COLO668 (cell line): ENCODE data around the gene IFI35.
"Not testable (repeated sequence)": the region's sequence is repeated elsewhere in the genome, so short reads cannot be mapped to it uniquely, and the experiment has no call there.

Source experiments
- DNase-seq: peaks from one replicate; lab custom pipeline; 2025; ENCODE audit not compliant: unreplicated experiment; lab: John Stamatoyannopoulos, UW

The IFI35 gene

DNA sequence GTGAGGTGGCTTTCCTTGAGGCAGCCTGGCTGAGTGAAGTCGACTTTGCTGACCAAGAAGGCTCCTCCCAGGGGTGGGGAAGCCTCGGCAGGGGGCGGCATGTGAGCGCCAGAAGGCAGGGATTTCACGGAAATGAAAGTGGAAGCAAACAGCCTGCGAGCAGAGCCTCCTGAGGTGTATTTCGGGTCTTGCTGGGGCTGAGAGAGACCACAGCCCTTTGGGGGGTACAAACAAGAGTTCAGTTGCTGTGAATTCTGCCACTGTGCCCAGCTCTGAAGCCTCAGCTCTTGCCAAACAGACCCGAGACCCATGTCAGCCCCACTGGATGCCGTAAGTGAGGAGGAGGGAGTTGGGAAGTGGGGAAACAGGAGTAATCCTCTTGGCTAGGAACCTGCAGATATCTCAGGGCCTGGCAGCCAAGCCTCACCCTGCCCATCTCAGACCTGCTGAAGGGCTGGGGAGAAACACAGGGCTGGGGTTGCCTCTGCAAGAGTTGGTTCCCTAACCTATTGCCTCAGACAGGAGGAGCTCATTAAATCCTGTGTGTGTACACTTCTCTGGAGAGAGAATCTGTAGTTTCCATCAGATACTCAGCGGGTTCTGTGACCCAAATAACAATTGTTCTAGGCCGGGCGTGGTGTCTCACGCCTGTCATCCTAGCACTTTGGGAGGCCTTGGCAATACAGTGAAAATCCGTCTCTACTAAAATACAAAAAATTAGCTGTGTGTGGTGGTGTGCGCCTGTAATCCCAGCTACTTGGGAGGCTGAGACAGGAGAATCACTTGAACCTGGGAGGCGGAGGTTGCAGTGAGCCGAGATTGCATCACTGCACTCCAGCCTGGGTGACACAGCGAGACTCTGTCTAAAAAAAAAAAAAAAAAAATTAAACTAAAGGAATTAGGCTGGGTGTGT is at the start of gene IFI35:
Gene IFI35 (plus strand): TSS at position 146 of the 913 bp plus-strand sequence. CDS start 164 bp downstream, at position 310.
- peak; percentile 51 for DNase-seq

GRCh38 chr17:42964161-42964932 is 42.2 kb upstream of the IFI35 start, which contains the start of gene AARSD1:
TSS of gene AARSD1 (minus strand) at chr17:42964454. CDS start at chr17:42964440, 14 bp downstream.
- peak; percentile 87 for DNase-seq

- no peak for DNase-seq
Measured at GRCh38 chr17:42967925-42968324, 38.7 kb upstream of the IFI35 start.

DNA sequence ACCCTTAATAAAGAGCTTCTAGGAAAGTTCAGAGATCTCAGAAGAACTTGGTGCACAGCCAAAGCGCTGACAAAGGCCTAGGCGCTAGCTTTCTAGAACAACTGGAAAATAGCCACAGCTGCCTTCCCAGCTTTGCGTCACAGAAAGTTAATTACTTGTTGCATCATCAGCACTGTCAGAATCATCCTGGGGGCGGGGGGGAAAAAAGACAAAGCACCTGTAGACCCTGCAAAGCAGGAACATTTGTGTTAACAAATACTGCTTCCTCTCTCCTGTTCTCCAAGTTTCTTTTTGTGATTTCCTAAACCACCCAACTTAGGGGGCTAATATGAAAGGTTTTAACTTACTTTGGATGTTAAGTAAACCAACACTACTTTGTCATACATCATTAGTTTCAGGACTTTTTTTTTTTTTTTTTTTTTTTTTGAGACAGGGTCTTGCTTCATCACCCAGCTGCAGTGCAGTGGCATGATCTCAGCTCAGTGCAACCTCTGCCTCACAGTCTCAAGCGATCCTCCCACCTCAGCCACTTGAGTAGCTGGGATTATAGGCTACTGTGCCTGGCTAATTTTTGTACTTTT is 37.5 kb upstream of the IFI35 start:
- DNase-seq, result no peak

- DNase-seq, result no peak
Measured at GRCh38 chr17:42971589-42971988, 35.0 kb upstream of the IFI35 start.

DNA sequence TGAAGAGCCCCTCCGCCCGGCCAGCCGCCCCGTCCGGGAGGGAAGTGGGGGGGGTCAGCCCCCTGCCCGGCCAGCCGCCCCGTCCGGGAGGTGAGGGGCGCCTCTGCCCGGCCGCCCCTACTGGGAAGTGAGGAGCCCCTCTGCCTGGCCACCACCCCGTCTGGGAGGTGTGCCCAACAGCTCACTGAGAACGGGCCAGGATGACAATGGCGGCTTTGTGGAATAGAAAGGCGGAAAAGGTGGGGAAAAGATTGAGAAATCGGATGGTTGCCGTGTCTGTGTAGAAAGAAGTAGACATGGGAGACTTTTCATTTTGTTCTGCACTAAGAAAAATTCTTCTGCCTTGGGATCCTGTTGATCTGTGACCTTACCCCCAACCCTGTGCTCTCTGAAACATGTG is 33.3 kb upstream of the IFI35 start:
- not testable (repeated sequence) for DNase-seq

DNA sequence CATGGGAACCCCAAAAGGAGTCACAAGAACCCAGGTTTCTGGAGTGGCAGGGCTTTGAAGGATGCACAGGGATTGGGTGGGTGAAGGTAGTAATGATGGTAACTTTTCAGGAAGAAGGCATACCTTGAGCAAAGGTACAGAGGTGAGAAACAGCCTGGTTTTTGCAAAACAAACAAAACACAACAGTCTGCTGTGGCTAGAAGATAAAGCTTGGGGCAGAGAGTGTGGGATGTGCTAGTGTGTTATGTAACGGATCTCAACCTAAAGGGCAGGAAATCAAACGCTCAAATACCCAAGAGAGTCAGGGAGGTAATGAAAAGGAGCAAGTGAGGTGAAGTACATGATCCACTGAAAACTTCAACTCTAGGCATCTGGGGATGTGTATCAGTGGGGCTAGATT is 31.3 kb upstream of the IFI35 start:
- DNase-seq, result no peak

- not testable (repeated sequence) for DNase-seq
Measured at GRCh38 chr17:42975701-42976100, 30.9 kb upstream of the IFI35 start.

GRCh38 chr17:42979511-42980273 is 26.9 kb upstream of the IFI35 start, which contains the start of gene PTGES3L:
TSS of gene PTGES3L (minus strand) at chr17:42980080. CDS start at chr17:42980053, 27 bp downstream.
- peak; percentile 53 for DNase-seq

DNA sequence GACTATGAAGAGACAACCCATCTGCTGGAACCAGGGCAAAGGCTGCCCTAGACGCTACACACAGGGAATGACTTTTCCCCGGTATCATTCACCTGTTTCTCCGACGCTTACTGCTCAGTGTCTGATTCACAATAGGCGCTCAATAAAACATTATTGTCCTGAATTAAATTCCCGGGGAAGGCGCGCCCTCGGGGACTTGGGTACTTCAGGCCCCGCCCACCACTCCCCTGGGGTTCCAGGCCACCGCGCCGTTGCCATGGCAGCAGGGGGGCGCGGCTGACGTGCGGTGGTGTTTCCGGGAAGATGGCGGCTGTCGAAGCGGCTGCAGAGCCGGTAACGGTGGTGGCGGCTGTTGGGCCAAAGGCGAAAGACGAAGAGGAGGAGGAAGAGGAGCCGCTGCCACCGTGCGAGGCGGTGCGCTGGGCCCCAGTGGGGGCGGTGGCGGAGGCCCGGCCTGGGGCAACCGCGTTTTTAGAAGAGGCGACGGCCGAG is 26.3 kb upstream of the IFI35 start, which contains the start of gene RUNDC1:
Gene RUNDC1 (plus strand): TSS at position 292 of the 492 bp plus-strand sequence. CDS start 12 bp downstream, at position 304.
- peak; percentile 92 for DNase-seq

DNA sequence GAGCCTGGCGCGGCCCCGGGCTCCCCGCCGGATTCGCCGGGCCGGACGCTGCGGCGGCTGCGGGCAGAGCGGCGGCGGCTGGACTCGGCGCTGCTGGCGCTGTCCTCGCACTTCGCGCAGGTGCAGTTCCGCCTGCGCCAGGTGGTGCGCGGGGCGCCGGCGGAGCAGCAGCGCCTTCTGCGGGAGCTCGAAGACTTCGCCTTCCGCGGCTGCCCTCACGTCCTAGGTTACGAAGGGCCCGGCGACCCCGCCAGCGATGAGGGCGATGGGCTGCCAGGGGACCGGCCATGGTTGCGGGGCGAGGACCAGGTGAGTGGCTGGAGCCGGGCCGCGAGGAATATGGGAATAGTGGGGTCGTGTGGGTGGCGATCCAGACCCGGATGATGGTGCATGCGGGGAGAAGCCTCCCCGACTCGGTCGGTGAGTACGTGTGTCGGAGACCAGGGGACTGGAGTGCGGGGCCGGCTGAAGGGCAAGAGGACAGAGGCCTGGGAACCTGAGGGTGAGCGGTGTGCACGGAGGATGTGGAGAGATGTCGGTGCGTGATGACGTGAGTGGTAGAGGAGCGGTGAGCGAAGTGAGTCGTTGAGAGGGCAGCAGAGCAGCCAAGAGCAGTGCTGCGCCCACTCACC is 25.7 kb upstream of the IFI35 start:
- DNase-seq, result peak; percentile 68

DNA sequence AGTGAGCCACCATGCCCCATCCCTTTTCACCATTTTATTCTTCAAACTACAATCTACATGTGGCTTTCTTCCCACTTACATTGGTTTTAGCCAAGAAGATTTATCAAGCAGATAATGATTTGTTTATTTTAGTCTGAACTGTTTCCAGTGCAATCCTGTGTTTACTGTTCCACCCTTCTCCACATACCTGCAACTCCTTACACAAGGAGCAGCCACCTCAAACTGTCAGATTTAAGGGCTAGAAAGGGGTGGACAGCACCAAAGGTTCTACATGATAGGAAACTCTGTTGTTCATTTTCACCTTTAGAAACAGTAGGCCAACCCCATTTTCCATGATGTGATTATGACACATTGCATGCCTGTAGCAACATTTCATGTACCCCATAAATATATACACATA is 24.3 kb upstream of the IFI35 start:
- no peak for DNase-seq

- DNase-seq, result no peak
Measured at GRCh38 chr17:42985225-42985624, 21.4 kb upstream of the IFI35 start.

DNA sequence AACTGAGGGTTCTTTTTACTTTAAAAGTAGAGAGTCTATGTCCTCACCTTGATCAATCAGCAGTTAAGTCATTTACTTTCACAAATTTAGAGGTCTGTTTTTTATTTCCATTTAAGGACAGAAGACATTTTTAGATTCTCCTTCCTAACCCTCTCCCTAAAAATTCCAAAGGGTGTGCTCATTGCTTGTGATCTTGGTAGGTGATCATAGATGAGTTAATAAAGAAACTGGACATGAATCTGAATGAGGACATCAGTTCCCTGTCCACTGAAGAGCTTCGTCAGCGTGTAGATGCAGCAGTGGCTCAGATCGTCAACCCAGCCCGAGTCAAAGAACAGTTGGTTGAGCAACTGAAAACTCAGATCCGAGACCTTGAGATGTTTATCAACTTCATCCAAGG is 17.4 kb upstream of the IFI35 start:
- DNase-seq, result no peak

DNA sequence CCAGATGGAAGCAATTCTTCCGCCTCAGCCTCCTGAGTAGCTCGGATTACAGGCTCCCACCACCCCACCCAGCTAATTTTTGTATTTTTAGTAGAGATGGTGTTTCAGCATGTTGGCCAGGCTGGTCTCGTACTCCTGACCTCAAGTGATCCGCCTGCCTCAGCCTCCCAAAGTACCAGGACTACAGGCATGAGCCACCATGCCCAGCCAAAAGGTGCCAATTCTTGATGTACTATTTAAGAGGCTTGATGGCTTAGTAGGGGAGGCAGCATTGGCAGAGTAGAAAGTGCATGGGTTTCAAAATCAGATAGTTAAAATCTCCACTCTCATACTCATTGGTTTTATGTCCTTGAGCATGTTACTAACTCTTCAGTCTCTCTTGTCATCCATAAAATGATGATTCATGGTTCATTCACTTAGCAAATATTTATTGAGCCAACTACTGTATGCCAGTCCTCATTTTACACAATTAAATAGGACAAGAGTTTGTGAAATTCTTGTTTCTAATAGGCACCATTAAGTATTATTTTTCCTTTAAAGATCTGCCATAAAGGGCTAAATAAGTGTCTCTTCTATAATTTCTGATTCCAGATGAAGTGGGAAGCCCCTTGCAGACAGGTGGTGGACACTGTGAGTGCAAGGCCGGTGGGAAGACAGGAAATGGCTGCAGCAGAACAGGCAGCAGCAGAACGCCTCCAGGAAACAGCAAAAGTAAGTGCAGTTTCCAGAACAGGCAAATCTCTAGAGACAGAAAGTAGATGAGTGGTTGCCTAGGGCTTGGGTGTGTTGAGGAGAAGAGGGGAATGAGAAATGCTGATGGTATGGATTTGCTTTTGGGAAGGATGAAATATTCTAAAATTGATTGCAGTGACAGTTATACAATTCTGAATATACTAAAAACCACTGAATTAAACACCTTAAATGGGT is 16.6 kb upstream of the IFI35 start:
- DNase-seq, result no peak

GRCh38 chr17:42991471-42991870 is 15.1 kb upstream of the IFI35 start:
- no peak for DNase-seq

DNA sequence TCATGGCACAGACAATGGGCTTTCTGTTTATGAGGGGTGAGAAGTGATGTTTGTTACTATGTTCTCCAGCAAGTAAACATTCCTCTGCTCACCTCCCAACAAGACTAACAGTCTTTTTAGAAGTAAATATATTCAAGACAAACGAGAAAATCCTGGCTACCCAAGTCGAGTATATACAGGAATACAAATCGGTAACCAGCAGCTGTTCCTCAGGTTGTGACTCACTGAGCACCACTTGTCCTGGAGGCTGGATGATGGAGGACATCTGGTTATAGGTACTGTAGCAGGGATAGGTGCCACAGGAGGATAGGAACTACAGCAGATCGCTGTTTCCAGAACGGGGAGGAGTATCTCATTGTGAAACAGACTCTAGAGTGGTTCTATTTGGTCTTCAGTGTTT is 13.7 kb upstream of the IFI35 start:
- DNase-seq, result no peak

DNA sequence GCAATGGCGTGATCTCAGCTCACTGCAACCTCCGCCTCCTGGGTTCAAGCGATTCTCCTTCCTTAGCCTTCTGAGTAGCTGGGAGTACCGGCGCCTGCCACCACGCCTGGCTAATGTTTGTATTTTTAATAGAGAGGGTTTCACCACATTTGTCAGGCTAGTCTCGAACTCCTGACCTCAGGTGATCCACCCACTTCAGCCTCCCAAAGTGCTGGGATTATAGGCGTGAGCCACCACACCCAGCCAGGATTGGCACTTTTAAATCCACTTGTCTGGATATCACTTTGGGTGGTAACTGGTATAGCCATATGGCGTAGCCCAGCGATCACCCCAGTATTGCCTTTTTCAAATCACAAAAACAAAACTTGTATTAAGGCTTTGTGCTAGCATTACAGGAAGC is 12.7 kb upstream of the IFI35 start:
- DNase-seq, result not testable (repeated sequence)
